VCaP (cell line): Measurements from ENCODE around the gene MRPL53.

Experiments
- H3K27ac ChIP-seq: fragments of 450-650 bp; 2 replicates; pipeline ENCODE4 v1.5.1; 2017
- CTCF ChIP-seq: fragments of 450-650 bp; conservative IDR thresholded peaks from 2 replicates; pipeline ENCODE4 v1.5.1; 2017; ENCODE audit warnings: mild to moderate bottlenecking, moderate library complexity

The MRPL53 gene

GRCh38 chr2:74426181-74426758, 46.2 kb downstream of the MRPL53 start:
- no peak overlapping the region for H3K27ac ChIP-seq
- TF ChIP-seq CTCF, result no peak

GRCh38 chr2:74425523-74425922, 47.0 kb downstream of the MRPL53 start:
- TF ChIP-seq CTCF, result no peak
- H3K27ac ChIP-seq, result no peak overlapping the region

- TF ChIP-seq CTCF, result no peak
- no peak overlapping the region for H3K27ac ChIP-seq
Measured at GRCh38 chr2:74424995-74425406, 47.5 kb downstream of the MRPL53 start.

- TF ChIP-seq CTCF, result no peak
- no peak overlapping the region for H3K27ac ChIP-seq
Measured at GRCh38 chr2:74424139-74424992, 48.1 kb downstream of the MRPL53 start.

GRCh38 chr2:74423231-74424095, 49.0 kb downstream of the MRPL53 start:
- no peak overlapping the region for H3K27ac ChIP-seq

More at GRCh38 chr2:74423231-74424095, 49.0 kb downstream of the MRPL53 start:
- no peak for TF ChIP-seq CTCF
